K562 (cell line): ENCODE results near the gene SCGB3A2. TPM values are rescaled to one million over a fixed set of nuclear protein-coding genes. Genes with fewer than 3 reads are reported as not detected.

Experiments used
- ATAC-seq: fragments of 200-7000 bp; cut with Tn5 transposase; 3 replicates; pipeline ENCODE4 v1.9.1; 2020; ENCODE audit warnings: moderate library complexity
- BruUV-seq: library from RNA; stranded (reverse); fragments of 400-500 nt; replicated peaks from 2 replicates; lab custom pipeline; 2021; lab: Mats Ljungman, UMichigan
- CTCF ChIA-PET: fragments of 300-600 bp; formaldehyde crosslinking; extraction: SDS; loops from one replicate; lab custom pipeline; 2021; ENCODE audit warnings: low intra/inter-chr PET ratio; lab: Yijun Ruan, JAX
- POLR2A ChIA-PET: fragments of 300-600, 350-650 bp; sonication (Branson Sonifier 250); formaldehyde crosslinking; extraction: SDS; loops from one replicate; lab custom pipeline; 2021; ENCODE audit warnings: antibody characterized with exemption, inconsistent platforms; lab: Yijun Ruan, JAX
- DNase-seq, 4 experiments: peaks; one replicate each; pipeline versions ENCODE4 v3.0.0 to v3.0.0-alpha.2; 2011 to 2018; ENCODE audit warnings: low spot score in 3 of 4, mixed read lengths in 3 of 4; ENCODE audit errors: extremely low read depth in 1 of 4
- FAIRE-seq: peaks from 2 replicates; lab custom pipeline; 2011; peaks lifted over from hg19 to GRCh38; lab: Jason Lieb, UNC
- H2AFZ ChIP-seq: 2 replicates; pipeline ENCODE4 v1.6.0; 2011; ENCODE audit warnings: low read depth, low read length, control low read depth, inconsistent platforms
- H3K27ac ChIP-seq: fragments of 200-600 bp; 3 replicates; pipeline ENCODE4 v1.8.0; 2011; ENCODE audit warnings: low read depth, mild to moderate bottlenecking, control low read depth, inconsistent platforms, low read length, moderate library complexity, mixed read lengths; ENCODE audit errors: extremely low read depth
- H3K27me3 ChIP-seq, 2 experiments: fragments of 300-600 bp in 1 of 2; 2 replicates in 1 of 2; 3 replicates in 1 of 2; pipeline versions ENCODE4 v1.6.0 to v1.8.0; 2011; ENCODE audit warnings: inconsistent platforms in 2 of 2, low read length in 2 of 2, mild to moderate bottlenecking in 1 of 2, mixed read lengths in 1 of 2, moderate library complexity in 1 of 2; ENCODE audit not compliant: control insufficient read depth in 2 of 2, insufficient read depth in 2 of 2
- H3K36me3 ChIP-seq: fragments of 300-600 bp; 3 replicates; pipeline ENCODE4 v1.8.0; 2011; ENCODE audit warnings: mild to moderate bottlenecking, low read length, inconsistent platforms; ENCODE audit not compliant: control insufficient read depth, insufficient read depth
- H3K4me1 ChIP-seq, 2 experiments: fragments of 200-600 bp in 1 of 2; replicated peaks in 1 of 2; 2 replicates in 1 of 2; 3 replicates in 1 of 2; pipeline versions ENCODE4 v1.5.1 to v1.8.0; 2011; ENCODE audit warnings: inconsistent platforms in 2 of 2, low read length in 2 of 2, mild to moderate bottlenecking in 1 of 2, mixed read lengths in 1 of 2, moderate library complexity in 1 of 2; ENCODE audit not compliant: control insufficient read depth in 2 of 2, insufficient read depth in 2 of 2
- H3K4me2 ChIP-seq: 2 replicates; pipeline ENCODE4 v1.6.1; 2011; ENCODE audit warnings: low read length, control low read depth, inconsistent platforms, mixed read lengths; ENCODE audit not compliant: insufficient read depth
- H3K4me3 ChIP-seq: fragments of 200-600 bp; sonication (generic), shearing (Covaris generic); 2 replicates; pipeline ENCODE4 v1.5.1; 2016; ENCODE audit warnings: control low read depth, inconsistent platforms
- H3K79me2 ChIP-seq: fragments of 200-600 bp; 3 replicates; pipeline ENCODE4 v1.8.0; 2011; ENCODE audit warnings: low read length, inconsistent platforms; ENCODE audit not compliant: control insufficient read depth, insufficient read depth
- H3K9ac ChIP-seq, 2 experiments: 2 replicates each; pipeline versions ENCODE4 v1.6.0 to v1.6.1; 2011; ENCODE audit warnings: low read depth in 2 of 2, low read length in 2 of 2, control low read depth in 1 of 2, inconsistent platforms in 1 of 2, mild to moderate bottlenecking in 1 of 2, mixed read lengths in 1 of 2; ENCODE audit not compliant: insufficient read depth in 1 of 2
- H3K9me1 ChIP-seq: one replicate; pipeline ENCODE4 v1.6.0; 2011; ENCODE audit warnings: inconsistent platforms, mild to moderate bottlenecking, low read length, moderate library complexity; ENCODE audit not compliant: control insufficient read depth, insufficient read depth
- H3K9me3 ChIP-seq: replicated peaks from 2 replicates; pipeline ENCODE4 v1.5.1; 2011; ENCODE audit warnings: low read depth, low read length, inconsistent platforms; ENCODE audit not compliant: control insufficient read depth, insufficient read depth
- H4K20me1 ChIP-seq: replicated peaks from 2 replicates; pipeline ENCODE4 v1.6.1; 2011; ENCODE audit warnings: low read length, inconsistent platforms, mixed read lengths; ENCODE audit not compliant: control insufficient read depth, insufficient read depth
- C11orf30 ChIP-seq: fragments of 450-650 bp; IDR thresholded peaks from 2 replicates; pipeline ENCODE4 v1.6.1; 2016; ENCODE audit warnings: low read depth, mild to moderate bottlenecking
- CHD2 ChIP-seq: IDR thresholded peaks from 2 replicates; pipeline ENCODE4 v1.6.1; 2011; ENCODE audit warnings: low read depth, low read length
- FOXP1 ChIP-seq: sonication (generic); formaldehyde crosslinking; IDR thresholded peaks from 2 replicates; pipeline ENCODE4 v1.8.0; 2022; ENCODE audit warnings: mild to moderate bottlenecking, missing genetic modification reagents
- MXD1 ChIP-seq: fragments of 250-450 bp; sonication (Bioruptor Pico); IDR thresholded peaks from 2 replicates; pipeline ENCODE4 v1.8.0; 2021; ENCODE audit warnings: borderline replicate concordance, mild to moderate bottlenecking, moderate library complexity; ENCODE audit not compliant: poor library complexity, severe bottlenecking
- SMARCA5 ChIP-seq: fragments of 450-650 bp; IDR thresholded peaks from 2 replicates; pipeline ENCODE4 v1.6.1; 2016
- USF1 ChIP-seq: sonication (generic); formaldehyde crosslinking; IDR thresholded peaks from 2 replicates; pipeline ENCODE4 v1.9.0; 2022; ENCODE audit warnings: mild to moderate bottlenecking, missing genetic modification reagents
- ZBTB11 ChIP-seq, 3 experiments: fragments of 200-800 bp in 1 of 3; fragments of 250-450 bp in 1 of 3; fragments of 450-650 bp in 1 of 3; sonication (Bioruptor Pico) in 1 of 3; sonication (Bioruptor generic) in 1 of 3; formaldehyde crosslinking in 1 of 3; IDR thresholded peaks; 2 replicates each; pipeline versions ENCODE4 v1.6.1 to v1.8.0; 2016 to 2022; ENCODE audit warnings: mild to moderate bottlenecking in 2 of 3, missing genetic modification characterization in 2 of 3, missing compliant biosample characterization in 1 of 3, moderate library complexity in 1 of 3
- ZNF134 ChIP-seq: fragments of 250-450 bp; sonication (Bioruptor Pico); conservative IDR thresholded peaks from 2 replicates; pipeline ENCODE4 v1.4.0; 2020
- ZNF639 ChIP-seq, 2 experiments: fragments of 200-800 bp in 1 of 2; sonication (Bioruptor generic) in 1 of 2; sonication (generic) in 1 of 2; formaldehyde crosslinking in 1 of 2; IDR thresholded peaks in 1 of 2; conservative IDR thresholded peaks in 1 of 2; 2 replicates each; pipeline versions ENCODE4 v1.5.0 to v1.6.1; 2016 to 2020; ENCODE audit warnings: missing compliant biosample characterization in 1 of 2, missing genetic modification characterization in 1 of 2, missing genetic modification reagents in 1 of 2
- ZNF764 ChIP-seq: fragments of 250-450 bp; sonication (Bioruptor Pico); IDR thresholded peaks from 2 replicates; pipeline ENCODE4 v1.4.0; 2020; ENCODE audit warnings: low read depth, mild to moderate bottlenecking, moderate library complexity
- WGBS: fragments of 100-300 bp; shearing (Covaris generic); methylation state at CpG from one replicate; pipeline ENCODE4 v1.1.6; 2016; ENCODE audit warnings: low coverage, mixed read lengths; ENCODE audit not compliant: insufficient coverage; ENCODE audit errors: missing lambda C conversion rate; 5-methylcytosine and 5-hydroxymethylcytosine counted together
- in situ Hi-C: fragments of 300-500 bp; cut with MboI; formaldehyde crosslinking; loops from 4 replicates; pipeline ENCODE4 v1.15.0; 2018; ENCODE audit warnings: inconsistent platforms, mixed read lengths
- intact Hi-C: fragments of 100-400 bp; cut with micrococcal nuclease; formaldehyde crosslinking; loops from 2 replicates; pipeline ENCODE4 v1.14.2; 2022
- polyA plus RNA-seq, 8 experiments: library from polyadenylated mRNA; depleted of rRNA in 4 of 8; stranded (reverse) in 5 of 8; unstranded in 3 of 8; fragments of >200 nt; fragmentation: Nextera tagmentation in 2 of 8; fragmentation: Illumina TruSeq in 1 of 8; extraction: Ambion mirVana in 2 of 8; extraction: Trizol in 1 of 8; gene quantifications; 2 replicates each; pipeline versions ENCODE4 v1.2.1 to v1.2.3, GENCODE V29; 2011 to 2014; ENCODE audit warnings: inconsistent platforms in 1 of 8, missing spikeins in 1 of 8
- total RNA-seq, 7 experiments: library from RNA; depleted of rRNA in 6 of 7; stranded (reverse); fragments of >200 nt in 6 of 7; fragmentation: Illumina TruSeq in 2 of 7; extraction: Trizol in 2 of 7; gene quantifications; 2 replicates each; pipeline versions ENCODE4 v1.2.1 to v1.2.3, GENCODE V29; 2011 to 2021; ENCODE audit warnings: low replicate concordance in 1 of 7

SCGB3A2 gene
- total and polyA plus RNA-seq, 9 of the 15 experiments (the other 6 are each of a cell fraction or from before 2014, with no cell fraction given) = 0.35 TPM; not detected in 8

GRCh38 chr5:147901599-147902039 lies 23.1 kb downstream of the SCGB3A2 start:
- ChIA-PET POLR2A (no interaction called here), CTCF (no interaction called here)
- no peak for FAIRE-seq
- BruUV-seq = no TSS peak
- Histone ChIP-seq H3K27ac (no peak overlapping the region), H3K79me2 (no peaks in the 10 kb centered on the region), H2AFZ (no peak overlapping the region), H3K4me2 (no peak overlapping the region), H3K9me1 (no peaks in the 10 kb centered on the region), H3K9me3 (no peaks in the 10 kb centered on the region), H3K9ac (no peak overlapping the region), H3K4me3 (no peak overlapping the region), H4K20me1 (no peaks in the 10 kb centered on the region), H3K27me3 (no peaks in the 10 kb centered on the region), H3K4me1 (no peaks in the 10 kb centered on the region), H3K36me3 (no peaks in the 10 kb centered on the region)
- in situ Hi-C loops (no loop called here), intact Hi-C loops (no loop called here)
- 1% methylated on average over 12 of the region's 12 CpGs for WGBS
- DNase-seq = no peak
- no peak for ATAC-seq
- TF ChIP-seq C11orf30 = no peak
- TF ChIP-seq ZNF639 (CRISPR knock-in tag; conservative IDR thresholded peaks at IDR 0.05 in 1 of 2, IDR thresholded peaks at IDR 0.05 in 1 of 2) = no peak
- no peak for TF ChIP-seq FOXP1 (CRISPR knock-in tag)
- no peak for TF ChIP-seq ZNF764 (CRISPR knock-in tag)
- no peak for TF ChIP-seq SMARCA5
- no peak for TF ChIP-seq ZBTB11 (CRISPR knock-in tag; IDR thresholded peaks at IDR 0.05)
- no peak for TF ChIP-seq MXD1
- no peak for TF ChIP-seq USF1
- TF ChIP-seq CHD2 = no peak
- no peak for TF ChIP-seq ZNF134 (CRISPR knock-in tag)
